HEK293T (cell line): ENCODE data around the gene CCNQ.

Experiments
- CTCF ChIA-PET: fragments of 350-600 bp; formaldehyde crosslinking; extraction: SDS; loops from one replicate; lab custom pipeline; 2021; ENCODE audit warnings: antibody characterized with exemption, inconsistent platforms; lab: Yijun Ruan, JAX
- POLR2A ChIA-PET: fragments of 350-600 bp; formaldehyde crosslinking; extraction: SDS; loops from one replicate; lab custom pipeline; 2020; ENCODE audit warnings: antibody characterized with exemption, inconsistent platforms; lab: Yijun Ruan, JAX
- DNase-seq: peaks from one replicate; pipeline ENCODE4 v3.0.0; 2012; ENCODE audit warnings: mixed read lengths; ENCODE audit errors: extremely low spot score
- ARNT ChIP-seq: fragments of 450-650 bp; IDR thresholded peaks from 2 replicates; pipeline ENCODE4 v1.6.1; 2017; ENCODE audit warnings: mild to moderate bottlenecking
- BHLHE40 ChIP-seq: fragments of 450-650 bp; IDR thresholded peaks from 2 replicates; pipeline ENCODE4 v1.6.1; 2016; ENCODE audit warnings: mild to moderate bottlenecking, moderate library complexity, borderline replicate concordance
- CTBP1 ChIP-seq: fragments of 450-650 bp; IDR thresholded peaks from 2 replicates; pipeline ENCODE4 v1.6.1; 2016; ENCODE audit warnings: borderline replicate concordance
- ELF4 ChIP-seq: fragments of 450-650 bp; IDR thresholded peaks from 2 replicates; pipeline ENCODE4 v1.6.1; 2017; ENCODE audit warnings: antibody characterized with exemption
- FOXA1 ChIP-seq: fragments of 450-650 bp; IDR thresholded peaks from 2 replicates; pipeline ENCODE4 v1.6.1; 2016; ENCODE audit warnings: mild to moderate bottlenecking
- FOXK2 ChIP-seq: fragments of 450-650 bp; IDR thresholded peaks from 2 replicates; pipeline ENCODE4 v1.6.1; 2016; ENCODE audit warnings: mild to moderate bottlenecking
- FOXM1 ChIP-seq: fragments of 450-650 bp; IDR thresholded peaks from 2 replicates; pipeline ENCODE4 v1.6.1; 2017; ENCODE audit warnings: mild to moderate bottlenecking, borderline replicate concordance
- HDGF ChIP-seq: fragments of 450-650 bp; IDR thresholded peaks from 2 replicates; pipeline ENCODE4 v1.6.1; 2017; ENCODE audit warnings: antibody characterized with exemption, borderline replicate concordance
- L3MBTL2 ChIP-seq: fragments of 450-650 bp; conservative IDR thresholded peaks from 2 replicates; pipeline ENCODE4 v1.6.1; 2016; ENCODE audit warnings: mild to moderate bottlenecking
- LEF1 ChIP-seq: fragments of 450-650 bp; IDR thresholded peaks from 2 replicates; pipeline ENCODE4 v1.6.1; 2017; ENCODE audit warnings: mild to moderate bottlenecking, borderline replicate concordance
- NFRKB ChIP-seq: fragments of 450-650 bp; IDR thresholded peaks from 2 replicates; pipeline ENCODE4 v1.6.1; 2016; ENCODE audit warnings: mild to moderate bottlenecking, moderate library complexity
- PKNOX1 ChIP-seq: fragments of 450-650 bp; IDR thresholded peaks from 2 replicates; pipeline ENCODE4 v1.6.1; 2016
- SP1 ChIP-seq: fragments of 450-650 bp; IDR thresholded peaks from 2 replicates; pipeline ENCODE4 v1.6.1; 2017
- SUZ12 ChIP-seq: fragments of 450-650 bp; IDR thresholded peaks from 2 replicates; pipeline ENCODE4 v1.6.1; 2016; ENCODE audit warnings: mild to moderate bottlenecking
- TARDBP ChIP-seq: fragments of 450-650 bp; IDR thresholded peaks from 2 replicates; pipeline ENCODE4 v1.6.1; 2016
- ZNF384 ChIP-seq: fragments of 450-650 bp; IDR thresholded peaks from 2 replicates; pipeline ENCODE4 v1.6.1; 2016

CCNQ gene

GRCh38 chrX:153573984-153574383, 25.0 kb downstream of the CCNQ start:
- TF ChIP-seq BHLHE40 (no peak), ZNF384 (no peak), TARDBP (no peak), FOXM1 (no peak), SUZ12 (no peak), FOXK2 (no peak), ARNT (no peak)
- POLR2A ChIA-PET = interaction anchor here (0.5 kb wide), 1 partner anchor 194 kb away, joined by 3 read pairs; no protein-coding TSS in a partner anchor
- no peak for DNase-seq
- CTCF ChIA-PET = interaction anchor here (1.0 to 2.0 kb wide), 2 partner anchors 24 to 35 kb away, joined by 3 to 5 read pairs; no protein-coding TSS in a partner anchor

GRCh38 chrX:153572601-153573000, 26.3 kb downstream of the CCNQ start:
- POLR2A ChIA-PET = no interaction called here
- TF ChIP-seq NFRKB (no peak), TARDBP (no peak), ELF4 (no peak), L3MBTL2 (no peak), FOXM1 (no peak), SP1 (no peak), SUZ12 (no peak), FOXA1 (no peak), HDGF (no peak), ARNT (no peak)
- DNase-seq = no peak
- CTCF ChIA-PET = interaction anchor here (2.0 kb wide), 1 partner anchor 23 kb away, joined by 5 read pairs; no protein-coding TSS in a partner anchor

GRCh38 chrX:153571534-153571908, 27.4 kb downstream of the CCNQ start:
- ChIA-PET POLR2A (no interaction called here), CTCF (no interaction called here)
- DNase-seq = no peak
- no peak for TF ChIP-seq NFRKB
- TF ChIP-seq LEF1 = no peak
- no peak for TF ChIP-seq ZNF384
- TF ChIP-seq FOXA1 = no peak
- no peak for TF ChIP-seq ARNT
- no peak for TF ChIP-seq L3MBTL2
- TF ChIP-seq HDGF = no peak
- no peak for TF ChIP-seq BHLHE40
- no peak for TF ChIP-seq TARDBP
- no peak for TF ChIP-seq FOXM1
- no peak for TF ChIP-seq SUZ12
- no peak for TF ChIP-seq CTBP1

GRCh38 chrX:153569475-153569874, 29.5 kb downstream of the CCNQ start:
- ChIA-PET CTCF (interaction anchor here (1.0 to 1.3 kb wide), 3 partner anchors 8 to 98 kb away, joined by 3 to 5 read pairs (median 4); no protein-coding TSS in a partner anchor), POLR2A (no interaction called here)
- no peak for DNase-seq
- no peak for TF ChIP-seq TARDBP
- no peak for TF ChIP-seq BHLHE40
- no peak for TF ChIP-seq PKNOX1
- TF ChIP-seq SP1 = no peak
- no peak for TF ChIP-seq CTBP1
- no peak for TF ChIP-seq ELF4
- TF ChIP-seq L3MBTL2 = no peak
- TF ChIP-seq FOXK2 = no peak

GRCh38 chrX:153568451-153569011, 30.4 kb downstream of the CCNQ start:
- ChIA-PET CTCF (interaction anchor here (0.7 to 1.3 kb wide), 6 partner anchors 8 to 542 kb away, joined by 3 to 5 read pairs (median 4); no protein-coding TSS in a partner anchor), POLR2A (no interaction called here)
- DNase-seq = no peak
- TF ChIP-seq ZNF384 (no peak), FOXA1 (no peak), CTBP1 (no peak), BHLHE40 (no peak), PKNOX1 (no peak), FOXK2 (no peak), ELF4 (no peak), ARNT (no peak), LEF1 (no peak), TARDBP (no peak), FOXM1 (no peak), SUZ12 (no peak), HDGF (no peak)

- TF ChIP-seq LEF1 = no peak
- no peak for TF ChIP-seq FOXK2
- no peak for TF ChIP-seq TARDBP
- TF ChIP-seq PKNOX1 = no peak
- TF ChIP-seq FOXA1 = no peak
- CTCF ChIA-PET = interaction anchor here (1.5 to 2.3 kb wide), 2 partner anchors 12 to 101 kb away, joined by 7 to 10 read pairs; no protein-coding TSS in a partner anchor
- peak; percentile 39 for DNase-seq
- POLR2A ChIA-PET = no interaction called here
Measured at GRCh38 chrX:153565996-153566580, 32.9 kb downstream of the CCNQ start.
